Epithelial cell of prostate (primary cell): ENCODE data around the gene GTF2E1.
A peak's percentile ranks its signal among the peaks of the same experiment; 100 is the strongest.
"Not testable (repeated sequence)": the region's sequence is repeated elsewhere in the genome, so short reads cannot be mapped to it uniquely, and the experiment has no call there.

ENCODE experiments used
- DNase-seq: peaks from one replicate; pipeline ENCODE4 v3.0.0-alpha.2; 2011; ENCODE audit warnings: low read depth, low spot score
- H3K27ac ChIP-seq: fragments of 450-650 bp; 2 replicates; pipeline ENCODE4 v1.5.1; 2017; ENCODE audit warnings: mild to moderate bottlenecking

Gene GTF2E1

GRCh38 chr3:120742198-120742848 is at the start of gene GTF2E1, which contains the start of gene RABL3:
Gene GTF2E1, plus strand, starts transcription at chr3:120742744. Its CDS starts 7,809 bp downstream, at chr3:120750553.
Gene RABL3, minus strand, starts transcription at chr3:120742516. Its CDS starts 9 bp downstream, at chr3:120742507.
- DNase-seq: peak; percentile 97
- peak within 1 kb of the TSS; percentile 91 for H3K27ac ChIP-seq

- DNase-seq: no peak
Observed at GRCh38 chr3:120693439-120694171, 48.9 kb upstream of the GTF2E1 start.

GRCh38 chr3:120699333-120699732 is 43.2 kb upstream of the GTF2E1 start:
- no peak overlapping the region for H3K27ac ChIP-seq
- no peak for DNase-seq

More at GRCh38 chr3:120693439-120694171, 48.9 kb upstream of the GTF2E1 start:
- H3K27ac ChIP-seq: no peak overlapping the region

DNA sequence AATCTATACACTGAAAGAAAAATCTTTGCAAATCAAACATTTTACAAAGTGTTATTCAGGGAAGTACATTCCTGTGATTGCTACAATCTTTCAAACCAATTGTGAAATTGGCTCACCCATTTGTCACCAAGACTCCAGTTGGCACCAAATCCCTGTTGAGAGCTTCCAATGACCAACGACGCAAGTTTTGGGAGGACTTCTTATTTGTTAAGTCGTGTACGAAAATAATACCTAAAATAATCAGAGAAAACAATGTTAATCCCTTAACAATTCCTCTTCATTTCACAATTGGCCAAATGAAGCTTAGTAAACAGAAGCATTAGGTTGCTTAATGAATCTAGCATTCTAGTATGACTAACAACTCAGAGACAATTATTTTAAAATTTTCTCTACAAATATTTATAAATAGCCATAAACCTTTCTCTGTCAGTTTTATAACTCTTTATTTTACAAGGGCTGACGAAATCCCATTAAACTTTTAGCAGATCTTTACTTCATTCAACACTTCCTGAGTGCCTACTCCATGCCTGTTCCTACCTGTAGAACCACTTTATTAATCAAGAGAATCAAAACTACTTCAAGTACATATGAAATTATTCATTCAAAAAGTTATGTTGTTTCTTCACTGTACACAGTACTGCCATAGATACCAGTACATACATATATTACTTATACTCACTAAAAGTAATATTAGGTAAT is 36.5 kb upstream of the GTF2E1 start:
- peak overlapping the region; percentile 6 for H3K27ac ChIP-seq
- DNase-seq: peak; percentile 6

GRCh38 chr3:120706950-120707349 is 35.6 kb upstream of the GTF2E1 start:
- DNase-seq: no peak
- H3K27ac ChIP-seq: no peak overlapping the region

DNA sequence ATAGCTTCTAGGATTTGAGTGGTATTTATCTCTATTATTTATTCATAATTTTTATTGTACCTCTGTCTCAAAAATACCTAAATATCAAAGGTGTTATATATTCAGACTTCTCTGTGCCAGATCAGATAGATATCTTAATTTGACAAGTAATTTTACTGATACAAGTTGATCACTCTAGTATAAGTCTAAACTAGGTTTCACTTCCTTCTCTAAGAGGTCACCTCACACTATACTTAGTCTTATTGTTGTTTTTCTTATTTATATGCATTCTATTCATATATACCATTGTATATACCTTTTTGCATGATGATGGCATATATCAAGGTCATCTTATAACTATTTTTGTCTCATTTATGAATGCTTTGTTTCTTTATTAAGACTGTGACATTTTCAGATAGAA is 34.1 kb upstream of the GTF2E1 start:
- H3K27ac ChIP-seq: no peak overlapping the region
- no peak for DNase-seq

GRCh38 chr3:120710369-120710768 is 32.2 kb upstream of the GTF2E1 start:
- no peak for DNase-seq
- H3K27ac ChIP-seq: no peak overlapping the region

DNA sequence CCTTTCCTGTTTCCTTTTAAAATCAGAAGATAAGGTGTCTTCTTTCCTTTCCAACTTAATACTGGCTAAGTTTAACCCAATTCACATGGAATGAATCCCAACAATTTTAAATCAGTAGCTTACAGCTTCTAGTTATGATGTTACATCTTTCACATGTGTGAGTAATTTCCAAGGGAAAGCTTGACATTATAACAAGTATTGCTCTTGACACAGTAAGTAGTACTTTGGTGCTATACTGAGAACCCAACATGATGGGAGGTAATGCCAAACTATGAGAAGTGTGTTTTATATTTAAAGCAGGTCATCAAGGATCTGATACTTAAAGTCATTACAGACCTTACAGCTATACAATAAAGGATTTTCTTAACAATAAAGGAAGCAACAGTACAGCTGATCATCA is 29.3 kb upstream of the GTF2E1 start:
- H3K27ac ChIP-seq: no peak overlapping the region
- DNase-seq: no peak

DNA sequence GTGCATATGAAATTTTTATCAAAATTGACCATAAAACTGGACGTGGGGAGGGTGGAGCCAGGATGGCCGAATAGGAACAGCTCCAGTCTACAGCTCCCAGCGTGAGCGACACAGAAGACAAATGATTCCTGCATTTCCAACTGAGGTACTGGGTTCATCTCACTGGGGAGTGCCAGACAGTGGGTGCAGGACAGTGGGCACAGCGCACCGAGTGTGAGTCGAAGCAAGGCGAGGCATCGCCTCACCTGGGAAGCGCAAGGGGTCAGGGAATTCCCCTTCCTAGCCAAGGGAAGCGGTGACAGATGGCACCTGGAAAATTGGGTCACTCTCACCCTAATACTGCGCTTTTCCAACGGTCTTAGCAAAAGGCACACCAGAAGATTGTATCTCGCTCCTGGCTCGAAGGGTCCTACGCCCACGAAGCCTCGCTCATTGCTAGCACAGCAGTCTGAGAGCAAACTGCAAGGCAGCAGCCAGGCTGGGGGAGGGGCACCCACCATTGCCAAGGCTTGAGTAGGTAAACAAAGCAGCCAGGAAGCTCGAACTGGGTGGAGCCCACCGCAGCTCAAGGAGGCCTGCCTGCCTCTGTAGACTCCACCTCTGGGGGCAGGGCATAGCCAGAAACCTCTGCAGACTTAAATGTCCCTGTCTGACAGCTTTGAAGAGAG is 23.2 kb upstream of the GTF2E1 start:
- not testable (repeated sequence) for H3K27ac ChIP-seq, DNase-seq

- no peak for DNase-seq
- H3K27ac ChIP-seq: no peak overlapping the region
Observed at GRCh38 chr3:120726791-120727190, 15.8 kb upstream of the GTF2E1 start.

DNA sequence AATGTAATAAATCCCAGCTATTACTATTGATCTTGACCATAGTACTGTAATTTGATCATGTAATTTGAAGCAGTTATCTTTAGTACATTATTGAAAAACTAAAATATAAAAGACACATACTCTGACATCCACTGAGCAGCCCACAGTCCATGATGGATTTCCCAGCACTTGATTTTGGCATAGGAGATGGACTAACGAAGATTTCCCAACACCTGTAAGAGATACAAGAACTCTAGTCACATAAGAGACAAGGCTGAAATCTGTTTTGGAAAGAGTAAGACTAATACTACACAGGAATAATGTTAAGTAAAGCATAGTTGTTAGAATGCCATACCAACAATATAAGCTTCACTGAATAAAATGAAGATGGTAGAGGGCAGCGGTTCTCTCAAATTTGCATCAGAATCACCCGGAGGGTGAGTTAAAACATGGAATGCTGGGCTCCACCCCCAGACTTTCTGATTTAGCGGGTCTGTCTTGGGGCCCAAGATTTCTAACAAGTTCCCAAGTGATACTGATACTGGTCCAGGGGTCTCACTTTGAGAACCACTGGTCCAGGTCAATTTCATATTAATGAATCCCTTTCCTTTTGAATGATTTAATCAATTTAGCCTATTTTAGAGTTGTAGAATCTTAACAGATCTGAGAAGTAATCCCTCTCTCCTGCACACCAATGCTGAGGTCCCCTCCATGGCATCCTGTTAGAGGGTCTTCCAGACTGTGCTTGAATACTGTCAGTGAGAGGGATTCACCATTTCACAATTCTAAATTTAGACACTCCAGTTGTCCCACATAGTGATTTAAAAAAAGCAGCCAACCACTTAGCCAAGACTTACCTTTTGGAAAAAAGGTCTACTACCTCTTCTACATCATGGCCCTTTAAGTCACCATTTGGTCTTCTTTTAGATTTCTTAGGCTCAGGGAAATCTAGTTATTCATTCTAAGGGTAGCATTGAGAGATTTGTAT is 11.7 kb upstream of the GTF2E1 start:
- no peak for DNase-seq
- no peak overlapping the region for H3K27ac ChIP-seq

GRCh38 chr3:120738006-120738405 is 4.5 kb upstream of the GTF2E1 start:
- H3K27ac ChIP-seq: not testable (repeated sequence)

GRCh38 chr3:120741320-120741719 is 1.2 kb upstream of the GTF2E1 start:
- no peak for DNase-seq

More at GRCh38 chr3:120738006-120738405, 4.5 kb upstream of the GTF2E1 start:
- not testable (repeated sequence) for DNase-seq

DNA sequence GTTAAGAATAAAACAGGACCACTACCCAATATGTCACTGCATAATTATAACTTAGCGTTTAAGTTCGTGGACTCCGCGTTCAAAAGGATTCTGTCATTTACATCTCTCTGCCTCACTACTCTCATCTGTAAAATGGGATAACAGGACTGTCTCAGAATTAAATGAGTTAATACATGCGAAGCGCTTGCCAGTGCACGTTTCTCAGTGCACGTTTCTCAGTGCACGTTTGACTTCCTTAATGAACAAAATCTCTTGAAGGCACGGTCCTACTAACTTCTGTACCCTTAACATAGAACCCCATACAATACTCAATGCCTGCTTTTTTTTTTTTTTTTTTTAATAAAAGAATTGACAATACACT is 727 bp upstream of the GTF2E1 start:
- no peak for DNase-seq
- H3K27ac ChIP-seq: peak overlapping the region; percentile 91

More at GRCh38 chr3:120741320-120741719, 1.2 kb upstream of the GTF2E1 start:
- no peak overlapping the region for H3K27ac ChIP-seq

- no peak for DNase-seq
- H3K27ac ChIP-seq: peak overlapping the region; percentile 91
Observed at GRCh38 chr3:120742849-120743365, 363 bp downstream of the GTF2E1 start.

DNA sequence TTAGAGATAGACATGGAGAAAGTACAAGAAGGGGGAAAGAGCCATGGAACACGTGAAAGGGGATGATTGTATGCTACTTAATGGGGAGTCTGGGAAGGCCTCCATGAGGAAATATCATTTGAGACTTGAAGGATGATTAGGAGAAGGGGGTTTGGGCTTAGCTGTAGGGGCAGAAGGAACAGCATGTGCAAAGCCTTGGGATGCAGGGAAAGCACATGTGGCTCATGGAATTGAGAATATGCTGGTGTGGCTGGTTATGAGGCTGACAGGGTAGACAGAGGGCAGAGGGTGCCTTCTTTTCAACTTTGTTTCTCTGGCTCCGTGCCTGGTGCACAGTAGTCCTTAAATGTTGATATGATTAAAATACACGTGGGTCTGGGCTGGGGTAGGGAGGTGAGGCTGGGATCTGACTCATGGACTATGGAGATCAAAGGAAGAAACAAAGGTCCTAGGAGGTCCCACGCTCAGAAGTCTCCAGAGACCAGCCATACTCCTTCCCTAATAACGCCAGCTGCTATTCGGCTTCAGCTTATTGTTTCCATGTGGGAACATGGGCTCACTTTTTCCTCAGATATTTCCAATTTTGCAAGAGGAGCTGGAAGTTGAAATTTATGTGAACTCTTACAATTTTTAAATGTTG is 1.1 kb downstream of the GTF2E1 start:
- no peak for DNase-seq

GRCh38 chr3:120745466-120745865 is 2.9 kb downstream of the GTF2E1 start:
- no peak for DNase-seq
- H3K27ac ChIP-seq: no peak overlapping the region

More for the DNA sequence above, 1.1 kb downstream of the GTF2E1 start:
- H3K27ac ChIP-seq: peak overlapping the region; percentile 91

DNA sequence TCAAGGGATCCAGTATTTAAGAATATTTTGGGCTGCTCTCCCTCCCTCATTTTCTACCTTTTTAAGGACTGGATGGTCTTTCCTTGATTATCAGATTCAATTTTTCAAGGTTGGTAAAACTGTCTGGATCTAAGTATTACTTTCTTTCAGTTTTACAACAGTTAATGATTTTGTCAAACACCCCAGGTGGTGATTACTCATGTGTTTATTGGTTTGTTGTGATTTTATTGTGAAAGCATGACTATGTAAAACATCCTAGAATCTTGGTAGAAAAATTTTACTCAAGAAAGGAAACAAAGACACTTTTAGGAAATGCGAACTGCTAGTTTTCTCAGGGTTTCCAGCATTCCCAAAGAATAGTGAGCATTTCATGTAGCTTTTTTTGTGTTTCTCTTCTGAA is 7.3 kb downstream of the GTF2E1 start:
- H3K27ac ChIP-seq: no peak overlapping the region
- no peak for DNase-seq

GRCh38 chr3:120752230-120752629 is 9.7 kb downstream of the GTF2E1 start:
- H3K27ac ChIP-seq: no peak overlapping the region
- no peak for DNase-seq
